ENCODE data around the gene ZNF556. TPM values are rescaled to one million over a fixed set of nuclear protein-coding genes. Genes with fewer than 3 reads are reported as not detected.

The ZNF556 gene
- total and polyA plus RNA-seq, 12 donors, result 0.01 to 0.04 (median 0.03) TPM; not detected in 9

DNA sequence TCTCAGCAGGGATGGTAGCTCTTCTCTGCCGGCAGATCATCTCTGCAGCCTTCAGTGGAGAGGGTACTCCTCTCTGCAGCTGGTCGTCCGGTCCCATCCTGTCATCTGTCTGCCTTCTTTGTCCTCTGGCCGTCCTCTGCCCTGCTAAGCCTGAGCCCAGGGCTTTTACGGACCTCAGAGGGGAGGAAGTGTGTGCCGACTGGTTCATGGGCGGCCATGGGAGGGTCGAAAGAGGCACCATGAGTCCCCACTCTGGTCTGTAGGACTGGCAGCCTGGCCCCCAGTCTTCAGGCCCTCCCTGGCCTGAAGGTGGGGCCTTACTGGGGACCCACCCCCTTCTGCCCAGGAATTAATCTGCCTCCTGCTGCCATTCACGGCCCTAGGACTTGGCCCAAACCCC lies 43.5 kb upstream of the ZNF556 start:
- TF ChIP-seq, protein P1, sequence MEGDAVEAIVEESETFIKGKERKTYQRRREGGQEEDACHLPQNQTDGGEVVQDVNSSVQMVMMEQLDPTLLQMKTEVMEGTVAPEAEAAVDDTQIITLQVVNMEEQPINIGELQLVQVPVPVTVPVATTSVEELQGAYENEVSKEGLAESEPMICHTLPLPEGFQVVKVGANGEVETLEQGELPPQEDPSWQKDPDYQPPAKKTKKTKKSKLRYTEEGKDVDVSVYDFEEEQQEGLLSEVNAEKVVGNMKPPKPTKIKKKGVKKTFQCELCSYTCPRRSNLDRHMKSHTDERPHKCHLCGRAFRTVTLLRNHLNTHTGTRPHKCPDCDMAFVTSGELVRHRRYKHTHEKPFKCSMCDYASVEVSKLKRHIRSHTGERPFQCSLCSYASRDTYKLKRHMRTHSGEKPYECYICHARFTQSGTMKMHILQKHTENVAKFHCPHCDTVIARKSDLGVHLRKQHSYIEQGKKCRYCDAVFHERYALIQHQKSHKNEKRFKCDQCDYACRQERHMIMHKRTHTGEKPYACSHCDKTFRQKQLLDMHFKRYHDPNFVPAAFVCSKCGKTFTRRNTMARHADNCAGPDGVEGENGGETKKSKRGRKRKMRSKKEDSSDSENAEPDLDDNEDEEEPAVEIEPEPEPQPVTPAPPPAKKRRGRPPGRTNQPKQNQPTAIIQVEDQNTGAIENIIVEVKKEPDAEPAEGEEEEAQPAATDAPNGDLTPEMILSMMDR (IDR thresholded peaks at IDR 0.05), result no peak
- H3K27me3 ChIP-seq, result no peaks in the 10 kb centered on the region
- H3K4me1 ChIP-seq, result peaks cover 0 to 19% (median 8%) of the 10 kb centered on the region in 9 donors
- intact Hi-C loops (cut with DNase I), result no loop called here
- peaks cover 0 to 46% (median 17%) of the 10 kb centered on the region in 9 donors for H3K36me3 ChIP-seq
- no peak overlapping the region for H3K27ac ChIP-seq
- no peak for DNase-seq
- H3K9me3 ChIP-seq, result peaks cover 0 to 19% (median 0%) of the 10 kb centered on the region in 11 donors
- WGBS, 2 donors, result 77 to 87% methylated on average over 9 of the region's 9 CpGs
- no peak for ATAC-seq
- no peak overlapping the region for H3K4me3 ChIP-seq

DNA sequence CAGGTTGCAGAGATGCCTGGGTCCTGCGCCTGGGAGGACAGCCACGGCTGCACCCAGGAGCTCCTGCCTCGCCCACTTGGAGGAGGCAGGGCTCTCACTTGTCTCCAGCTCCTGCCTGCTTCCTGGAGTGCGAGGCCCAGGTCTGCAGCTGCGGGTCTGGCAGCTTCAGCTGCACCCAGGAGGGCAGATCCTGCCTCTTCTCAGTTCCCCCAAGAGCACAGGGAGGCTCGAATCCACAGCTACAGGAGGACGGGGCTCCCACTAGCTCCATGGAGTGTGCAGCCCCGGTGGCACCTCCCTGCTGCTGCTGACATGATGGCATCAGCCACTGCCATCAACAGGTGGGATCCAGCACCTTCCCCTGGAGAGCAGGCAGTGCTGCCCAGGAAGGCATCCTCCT lies 43.0 kb upstream of the ZNF556 start:
- Histone ChIP-seq H3K27ac (no peak overlapping the region), H3K27me3 (no peaks in the 10 kb centered on the region), H3K36me3 (peaks cover 0 to 51% (median 21%) of the 10 kb centered on the region in 9 donors), H3K4me3 (no peak overlapping the region), H3K9me3 (peaks cover 0 to 23% (median 0%) of the 10 kb centered on the region in 11 donors), H3K4me1 (peaks cover 0 to 18% (median 8%) of the 10 kb centered on the region in 9 donors)
- intact Hi-C loops (cut with DNase I), result no loop called here
- ATAC-seq (no peak), DNase-seq (no peak)
- 69 to 73% methylated on average over 8 of the region's 8 CpGs for WGBS, 2 donors
- TF ChIP-seq, protein P1 (IDR thresholded peaks at IDR 0.05), result no peak

DNA sequence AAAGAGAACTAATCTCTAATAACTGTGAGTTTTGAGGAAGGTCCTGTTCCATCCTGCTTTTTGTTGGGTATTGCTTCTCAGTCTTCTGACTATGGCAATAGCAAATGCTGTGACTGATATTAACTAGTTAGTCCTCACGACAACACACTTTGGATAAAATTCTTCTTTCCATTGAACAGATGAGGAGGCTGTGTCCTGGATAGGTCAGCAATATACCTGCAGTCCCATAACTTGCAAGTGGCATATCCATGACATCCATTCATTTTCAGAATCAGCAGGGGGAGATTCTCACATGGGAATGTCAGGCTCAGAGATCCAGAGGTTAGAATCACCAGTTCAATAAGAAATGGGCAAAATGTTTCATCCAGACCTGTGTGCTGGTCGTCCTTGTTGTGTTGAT lies 40.1 kb upstream of the ZNF556 start:
- no peak overlapping the region for H3K4me3 ChIP-seq
- peaks cover 0 to 75% (median 22%) of the 10 kb centered on the region in 9 donors for H3K36me3 ChIP-seq
- ATAC-seq, result no peak
- 86 to 91% methylated on average over 2 of the region's 2 CpGs for WGBS, 2 donors
- H3K27me3 ChIP-seq, result no peaks in the 10 kb centered on the region
- intact Hi-C loops (cut with DNase I), result no loop called here
- H3K9me3 ChIP-seq, result peaks cover 0 to 52% (median 7%) of the 10 kb centered on the region in 11 donors
- DNase-seq, result no peak
- no peak overlapping the region for H3K27ac ChIP-seq
- TF ChIP-seq, protein P1 (IDR thresholded peaks at IDR 0.05), result no peak
- no peaks in the 10 kb centered on the region for H3K4me1 ChIP-seq

DNA sequence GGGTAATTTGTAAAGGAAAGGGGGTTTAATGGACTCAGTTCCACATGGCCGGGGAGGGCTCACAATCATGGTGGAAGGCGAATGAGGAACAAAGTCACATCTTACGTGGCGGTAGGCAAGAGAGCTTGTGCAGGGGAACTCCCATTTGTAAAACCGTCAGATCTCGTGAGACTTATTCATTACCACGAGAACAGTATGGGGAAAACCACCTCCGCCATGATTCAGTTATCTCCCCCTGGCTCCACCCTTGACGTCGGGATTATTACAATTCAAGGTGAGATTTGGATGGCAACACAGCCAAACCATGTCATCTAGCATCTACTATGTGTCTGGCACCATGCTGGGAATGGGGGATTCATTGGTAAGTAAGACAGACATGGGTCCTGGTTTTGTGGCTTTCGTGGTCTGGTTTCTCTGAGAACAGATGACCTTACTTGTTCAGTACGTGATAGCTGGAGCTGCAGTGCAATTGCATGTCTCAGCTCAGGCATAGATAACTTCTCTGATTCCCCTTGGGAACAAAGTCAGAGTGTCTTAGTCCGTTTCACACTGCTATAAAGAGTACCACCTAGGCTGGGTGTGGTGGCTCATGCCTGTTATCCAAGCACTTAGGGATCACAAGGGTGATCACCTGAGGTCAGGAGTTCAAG lies 39.2 kb upstream of the ZNF556 start:
- intact Hi-C loops (cut with DNase I), result no loop called here
- Histone ChIP-seq H3K4me1 (no peaks in the 10 kb centered on the region), H3K9me3 (peaks cover 0 to 62% (median 16%) of the 10 kb centered on the region in 11 donors), H3K27ac (no peak overlapping the region), H3K4me3 (no peak overlapping the region), H3K36me3 (peaks cover under 1 to 84% (median 32%) of the 10 kb centered on the region in 9 donors), H3K27me3 (no peaks in the 10 kb centered on the region)
- TF ChIP-seq, protein P1 (IDR thresholded peaks at IDR 0.05), result no peak
- 96 to 97% methylated on average over 13 of the region's 13 CpGs for WGBS, 2 donors
- ATAC-seq, result no peak
- DNase-seq, result no peak

All from heart right ventricle (tissue), 16 donors.